Stimulated activated naive CD8-positive, alpha-beta T cell treated with anti-CD3 and anti-CD28 coated beads, Interleukin-15, amount 100 ng/mL, for 72 hours (primary cell): ENCODE data around the gene PAPSS1.
A peak's percentile ranks its signal among the peaks of the same experiment; 100 is the strongest.

Experiments
- ATAC-seq: fragments of 150-1000 bp; cut with Tn5 transposase; 2 replicates; pipeline ENCODE4 v1.10.0; 2021; ENCODE audit warnings: mild to moderate bottlenecking, moderate library complexity
- DNase-seq, 2 donors: peaks; one replicate each; pipeline ENCODE4 v3.0.0; 2021 to 2022
- H3K27ac Mint-ChIP-seq, 2 donors: one replicate each; pipeline ENCODE4 v1.8.0; 2022; ENCODE audit warnings: mild to moderate bottlenecking in 2 of 2, mixed read lengths in 2 of 2, moderate library complexity in 2 of 2
- H3K27me3 Mint-ChIP-seq: one replicate; pipeline ENCODE4 v1.8.0; 2022; ENCODE audit warnings: mixed read lengths
- H3K4me1 Mint-ChIP-seq: one replicate; pipeline ENCODE4 v1.8.0; 2022; ENCODE audit warnings: mild to moderate bottlenecking, mixed read lengths
- H3K4me3 Mint-ChIP-seq, 2 donors: one replicate each; pipeline ENCODE4 v1.8.0; 2022; ENCODE audit warnings: mild to moderate bottlenecking in 2 of 2, mixed read lengths in 2 of 2, moderate library complexity in 1 of 2
- H3K9me3 Mint-ChIP-seq, 2 donors: one replicate each; pipeline ENCODE4 v1.8.0; 2022; ENCODE audit warnings: mixed read lengths in 2 of 2

PAPSS1 gene

GRCh38 chr4:107719922-107720722, at the start of gene PAPSS1:
PAPSS1 (minus strand) TSS chr4:107720234; CDS start chr4:107720179, 55 bp downstream.
- DNase-seq = peak; percentile 90 to 96
- H3K27ac Mint-ChIP-seq = peak within 1 kb of the TSS; percentile 94 to 96
- no peaks in the 10 kb centered on the region for H3K27me3 Mint-ChIP-seq
- peak; percentile 91 for ATAC-seq
- H3K4me3 Mint-ChIP-seq = peak within 1 kb of the TSS; percentile 97 to 98
- H3K9me3 Mint-ChIP-seq = no peaks in the 10 kb centered on the region
- peaks cover 30% of the 10 kb centered on the region for H3K4me1 Mint-ChIP-seq

GRCh38 chr4:107760281-107760947, 40.4 kb upstream of the PAPSS1 start:
- Mint-ChIP-seq H3K4me3 (no peak overlapping the region), H3K27me3 (no peaks in the 10 kb centered on the region), H3K9me3 (no peaks in the 10 kb centered on the region), H3K27ac (no peak overlapping the region), H3K4me1 (peaks cover 7% of the 10 kb centered on the region)
- no peak for ATAC-seq
- DNase-seq = no peak

DNA sequence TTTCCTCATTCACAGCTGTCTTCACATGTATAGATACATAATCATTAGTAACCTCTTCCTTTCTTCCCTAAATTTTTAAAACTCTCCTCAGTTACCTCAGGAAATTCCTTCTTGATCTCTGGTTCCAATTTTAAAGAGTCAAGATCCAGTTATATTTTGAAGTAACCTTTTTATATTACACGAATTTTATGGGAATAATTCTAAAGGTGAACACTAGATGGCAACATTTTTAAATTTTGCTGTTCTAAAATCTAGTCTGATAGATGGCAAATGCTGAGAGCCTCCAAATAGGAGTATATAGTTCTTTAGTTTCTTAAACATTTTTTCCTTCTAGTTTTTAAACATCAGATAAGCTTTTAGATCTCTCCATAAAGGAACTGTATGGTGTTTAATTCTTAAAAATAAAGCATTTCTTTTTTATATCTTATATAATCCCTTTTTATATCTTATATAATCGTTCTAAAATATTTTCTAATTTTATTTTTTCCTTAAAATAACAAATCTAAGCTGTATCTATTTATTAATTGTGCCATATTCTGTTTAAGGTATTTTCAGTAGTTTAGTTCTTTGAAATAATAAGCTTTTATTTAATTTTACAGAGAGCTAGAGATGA, 37.9 kb upstream of the PAPSS1 start:
- H3K27ac Mint-ChIP-seq = no peak overlapping the region
- no peak overlapping the region for H3K4me3 Mint-ChIP-seq

GRCh38 chr4:107757283-107757682, 37.2 kb upstream of the PAPSS1 start:
- no peaks in the 10 kb centered on the region for H3K9me3 Mint-ChIP-seq
- no peak for ATAC-seq
- H3K27ac Mint-ChIP-seq = no peak overlapping the region

More for the DNA sequence above, 37.9 kb upstream of the PAPSS1 start:
- Mint-ChIP-seq H3K4me1 (peaks cover 7% of the 10 kb centered on the region), H3K27me3 (no peaks in the 10 kb centered on the region), H3K9me3 (no peaks in the 10 kb centered on the region)
- no peak for ATAC-seq
- no peak for DNase-seq

GRCh38 chr4:107755841-107756356, 35.9 kb upstream of the PAPSS1 start:
- H3K4me3 Mint-ChIP-seq = no peak overlapping the region
- peaks cover 7% of the 10 kb centered on the region for H3K4me1 Mint-ChIP-seq
- DNase-seq (no peak), ATAC-seq (no peak)
- H3K9me3 Mint-ChIP-seq = no peaks in the 10 kb centered on the region
- H3K27ac Mint-ChIP-seq = no peak overlapping the region
- H3K27me3 Mint-ChIP-seq = peaks cover under 1% of the 10 kb centered on the region

More at GRCh38 chr4:107757283-107757682, 37.2 kb upstream of the PAPSS1 start:
- DNase-seq = no peak
- Mint-ChIP-seq H3K4me1 (peaks cover 7% of the 10 kb centered on the region), H3K27me3 (no peaks in the 10 kb centered on the region), H3K4me3 (no peak overlapping the region)

DNA sequence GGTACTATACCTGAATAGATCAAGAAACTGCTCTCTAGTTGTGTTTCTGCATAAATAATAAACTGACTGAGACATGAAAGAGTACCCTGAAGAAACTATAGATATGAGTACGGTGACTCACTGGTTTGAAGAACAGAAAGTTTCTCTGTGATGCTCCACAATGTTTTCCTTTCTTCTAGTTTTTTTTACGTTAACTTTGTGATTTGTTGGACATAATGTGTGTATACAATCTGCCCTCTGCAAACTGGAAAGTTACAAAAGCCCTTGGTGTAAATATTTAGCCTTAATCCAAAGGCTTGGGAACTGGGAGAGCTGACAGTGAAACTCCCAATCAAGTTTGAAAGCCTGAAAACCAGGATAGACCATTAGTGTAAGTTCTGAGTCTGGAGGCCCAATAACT, 31.6 kb upstream of the PAPSS1 start:
- DNase-seq (no peak), ATAC-seq (no peak)
- no peak overlapping the region for H3K4me3 Mint-ChIP-seq
- H3K9me3 Mint-ChIP-seq = no peaks in the 10 kb centered on the region
- H3K27ac Mint-ChIP-seq = no peak overlapping the region
- peaks cover 7% of the 10 kb centered on the region for H3K4me1 Mint-ChIP-seq
- peaks cover 38% of the 10 kb centered on the region for H3K27me3 Mint-ChIP-seq

DNA sequence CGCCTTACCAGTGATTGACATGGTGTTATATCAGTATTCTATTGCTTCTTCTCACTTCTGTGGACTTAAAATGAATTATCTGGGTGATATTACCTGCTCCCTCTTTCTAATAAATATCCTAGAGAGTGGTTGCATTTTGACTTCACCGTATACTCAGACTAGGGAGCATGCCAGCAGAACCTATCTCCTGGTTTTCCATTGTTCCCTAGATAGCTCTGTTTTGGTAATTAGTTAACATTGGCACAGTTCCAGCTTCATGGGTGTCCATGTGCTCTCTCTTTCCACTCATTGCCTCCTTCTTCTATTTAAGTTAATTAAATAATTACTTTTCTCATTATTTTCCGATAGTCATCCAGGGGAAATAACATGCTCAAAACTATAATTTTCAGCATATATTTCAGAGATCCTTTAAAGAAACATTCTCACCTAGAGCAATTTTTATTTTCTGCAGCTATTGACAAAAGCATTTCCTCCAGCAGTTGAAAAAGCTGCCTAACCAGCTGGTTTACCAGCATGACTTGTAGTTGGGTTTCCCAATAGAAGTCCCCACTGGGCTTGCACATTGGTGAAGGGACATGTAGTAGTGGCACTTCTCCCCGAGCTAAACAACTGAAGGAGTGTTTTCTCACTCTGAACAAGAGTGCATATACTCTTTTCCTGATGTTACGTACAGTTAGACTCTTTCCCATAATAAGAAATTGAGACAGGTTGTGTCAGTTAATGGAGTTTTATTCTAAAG, 27.9 kb upstream of the PAPSS1 start:
- no peak overlapping the region for H3K27ac Mint-ChIP-seq
- H3K4me3 Mint-ChIP-seq = no peak overlapping the region
- no peak for DNase-seq
- ATAC-seq = no peak
- H3K4me1 Mint-ChIP-seq = peaks cover 6% of the 10 kb centered on the region
- H3K27me3 Mint-ChIP-seq = peaks cover 38% of the 10 kb centered on the region
- H3K9me3 Mint-ChIP-seq = peaks cover 4 to 8% of the 10 kb centered on the region in 2 donors

GRCh38 chr4:107746161-107746560, 26.1 kb upstream of the PAPSS1 start:
- Mint-ChIP-seq H3K9me3 (peaks cover 4 to 8% of the 10 kb centered on the region in 2 donors), H3K4me1 (peaks cover 6% of the 10 kb centered on the region), H3K27me3 (peaks cover 38% of the 10 kb centered on the region), H3K4me3 (no peak overlapping the region), H3K27ac (no peak overlapping the region)
- ATAC-seq (no peak), DNase-seq (no peak)

DNA sequence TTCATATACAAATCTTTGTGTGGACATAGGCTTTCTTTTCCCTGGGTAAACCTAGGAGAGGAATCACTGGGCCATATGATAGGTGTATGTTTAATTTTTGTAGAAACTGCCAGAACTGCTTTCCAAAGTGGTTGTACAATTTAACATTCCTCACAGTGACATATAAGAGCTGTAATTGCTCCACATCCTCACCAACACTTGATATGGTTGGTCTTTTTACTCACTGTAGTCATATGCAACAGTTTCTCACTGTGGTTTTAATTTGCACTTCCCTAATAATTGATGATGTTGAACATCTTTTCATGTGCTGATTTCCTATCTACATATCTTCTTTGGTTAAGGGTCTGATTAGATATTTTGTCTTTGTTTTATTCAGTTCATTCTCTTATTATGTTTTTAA, 24.5 kb upstream of the PAPSS1 start:
- no peak for ATAC-seq
- peaks cover 4 to 8% of the 10 kb centered on the region in 2 donors for H3K9me3 Mint-ChIP-seq
- peaks cover 6% of the 10 kb centered on the region for H3K4me1 Mint-ChIP-seq
- no peak overlapping the region for H3K27ac Mint-ChIP-seq
- no peak overlapping the region for H3K4me3 Mint-ChIP-seq
- no peak for DNase-seq
- H3K27me3 Mint-ChIP-seq = peaks cover 27% of the 10 kb centered on the region

GRCh38 chr4:107743532-107743931, 23.5 kb upstream of the PAPSS1 start:
- DNase-seq = no peak
- H3K27ac Mint-ChIP-seq = no peak overlapping the region
- H3K27me3 Mint-ChIP-seq = peaks cover 17% of the 10 kb centered on the region
- no peak overlapping the region for H3K4me3 Mint-ChIP-seq
- no peak for ATAC-seq
- peaks cover 6% of the 10 kb centered on the region for H3K4me1 Mint-ChIP-seq
- peaks cover 4 to 8% of the 10 kb centered on the region in 2 donors for H3K9me3 Mint-ChIP-seq

- H3K4me3 Mint-ChIP-seq = no peak overlapping the region
These were observed 22.8 kb upstream of the PAPSS1 start for GRCh38 chr4:107742791-107743190.

GRCh38 chr4:107742196-107742595, 22.2 kb upstream of the PAPSS1 start:
- H3K27ac Mint-ChIP-seq = peak overlapping the region in 1 of 2 donors; percentile 28
- peaks cover 4 to 8% of the 10 kb centered on the region in 2 donors for H3K9me3 Mint-ChIP-seq
- no peak overlapping the region for H3K4me3 Mint-ChIP-seq
- no peak for ATAC-seq
- H3K4me1 Mint-ChIP-seq = peaks cover 6% of the 10 kb centered on the region
- H3K27me3 Mint-ChIP-seq = peaks cover 5% of the 10 kb centered on the region
- no peak for DNase-seq

More at GRCh38 chr4:107742791-107743190, 22.8 kb upstream of the PAPSS1 start:
- H3K4me1 Mint-ChIP-seq = peaks cover 6% of the 10 kb centered on the region
- DNase-seq (no peak), ATAC-seq (no peak)
- peaks cover 4 to 8% of the 10 kb centered on the region in 2 donors for H3K9me3 Mint-ChIP-seq
- H3K27me3 Mint-ChIP-seq = peaks cover 10% of the 10 kb centered on the region
- H3K27ac Mint-ChIP-seq = no peak overlapping the region

GRCh38 chr4:107740950-107741701, 21.1 kb upstream of the PAPSS1 start:
- Mint-ChIP-seq H3K27ac (peak overlapping the region in 1 of 2 donors; percentile 46), H3K4me1 (peaks cover 6% of the 10 kb centered on the region), H3K27me3 (no peaks in the 10 kb centered on the region), H3K4me3 (no peak overlapping the region), H3K9me3 (peaks cover 4 to 8% of the 10 kb centered on the region in 2 donors)
- DNase-seq (no peak), ATAC-seq (no peak)

GRCh38 chr4:107740381-107740780, 20.3 kb upstream of the PAPSS1 start:
- no peak overlapping the region for H3K27ac Mint-ChIP-seq
- H3K4me1 Mint-ChIP-seq = peaks cover 6% of the 10 kb centered on the region
- peaks cover 1 to 4% of the 10 kb centered on the region in 2 donors for H3K9me3 Mint-ChIP-seq
- DNase-seq (no peak), ATAC-seq (no peak)
- no peaks in the 10 kb centered on the region for H3K27me3 Mint-ChIP-seq
- H3K4me3 Mint-ChIP-seq = no peak overlapping the region
